Measurements from ENCODE around the gene TRO.

TRO gene

DNA sequence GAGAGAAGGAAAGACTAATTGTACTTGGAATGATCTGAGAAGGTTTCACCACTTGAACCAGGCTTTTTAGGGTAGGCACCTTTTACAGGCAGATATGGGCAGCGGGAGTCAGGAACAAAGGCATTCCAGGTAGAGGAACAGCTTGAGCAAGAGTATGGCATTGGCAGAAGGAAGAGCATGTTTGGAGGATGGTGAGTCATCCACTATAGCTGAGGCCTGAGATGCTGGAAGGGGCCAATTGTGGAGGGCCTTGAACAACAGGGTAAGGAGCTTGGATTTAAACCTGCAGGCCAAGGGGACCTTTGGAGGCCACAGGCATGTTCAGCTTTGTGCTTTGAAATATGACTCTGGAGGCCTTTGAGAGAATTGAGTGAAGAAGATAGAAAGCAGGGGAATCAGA, 41.1 kb downstream of the TRO start:
- no peak for DNase-seq

DNA sequence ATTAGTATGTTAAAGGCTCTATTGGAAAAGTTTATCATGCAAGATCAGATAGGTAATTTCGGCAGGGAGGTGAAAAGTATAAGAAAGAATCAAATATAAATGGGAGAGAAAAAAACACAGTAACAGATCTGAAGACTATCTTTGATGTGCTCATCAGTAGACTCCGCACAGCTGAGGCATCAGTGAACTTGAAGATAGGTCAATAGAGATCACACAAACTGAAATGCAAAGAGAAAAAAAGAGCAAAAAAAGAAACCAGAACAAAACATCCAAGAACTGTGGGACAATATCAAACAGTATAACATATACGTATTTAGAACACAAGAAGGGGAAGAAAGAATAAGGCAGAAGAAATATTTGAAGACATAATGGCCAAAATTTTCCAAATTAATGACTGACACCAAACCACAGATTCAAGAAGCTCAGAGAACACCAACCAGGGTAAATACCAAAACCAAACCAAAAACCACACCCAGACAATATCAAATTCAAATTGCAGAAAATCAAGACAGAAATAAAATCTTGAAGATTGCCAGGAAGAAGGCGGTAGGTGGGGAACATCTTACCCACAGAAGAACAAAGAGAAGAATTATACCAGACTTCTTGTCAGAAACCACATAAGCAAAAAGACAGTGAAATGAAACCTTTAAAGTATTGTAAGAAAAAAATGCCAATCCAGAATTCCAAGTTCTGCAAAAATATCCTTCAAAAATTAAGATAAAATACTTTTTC, 44.3 kb downstream of the TRO start:
- no peak for DNase-seq

DNA sequence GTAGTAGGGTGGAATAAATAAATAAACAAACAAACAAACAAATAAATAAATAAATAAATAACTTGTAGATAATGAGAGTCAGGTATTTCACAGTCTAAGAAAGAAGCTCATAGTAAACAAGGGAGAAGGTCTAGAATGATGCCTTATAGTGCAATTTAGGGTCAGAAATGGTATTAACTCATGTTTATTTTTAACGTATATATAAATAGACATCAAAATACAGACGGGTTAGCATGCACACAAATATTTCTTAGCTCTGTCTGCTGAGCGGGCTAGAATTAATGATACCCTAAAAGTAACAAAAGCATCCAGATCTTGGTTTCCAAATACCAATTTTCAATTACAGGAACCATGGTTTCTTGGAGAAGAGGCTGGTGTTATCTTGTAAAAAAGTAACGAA, 56.8 kb downstream of the TRO start:
- no peak for DNase-seq

DNA sequence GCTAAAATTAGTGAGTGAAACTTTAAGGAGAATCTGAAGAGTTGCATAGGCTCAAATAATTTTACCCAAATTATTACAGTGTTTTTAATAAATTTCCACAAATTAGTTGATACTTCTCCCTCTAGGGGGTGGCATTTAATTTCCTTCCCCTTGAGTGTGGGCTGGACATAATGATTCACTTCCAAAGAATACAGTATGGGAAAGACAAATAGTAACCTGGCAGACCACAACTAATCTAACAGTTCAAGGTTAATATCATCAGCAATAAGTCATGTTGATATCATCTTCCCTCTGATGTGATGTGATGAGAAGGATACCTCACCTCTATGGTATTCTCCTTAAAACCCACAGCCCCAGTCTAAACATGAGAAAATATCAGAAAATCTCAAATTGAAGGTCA, 57.8 kb downstream of the TRO start:
- no peak for DNase-seq

DNA sequence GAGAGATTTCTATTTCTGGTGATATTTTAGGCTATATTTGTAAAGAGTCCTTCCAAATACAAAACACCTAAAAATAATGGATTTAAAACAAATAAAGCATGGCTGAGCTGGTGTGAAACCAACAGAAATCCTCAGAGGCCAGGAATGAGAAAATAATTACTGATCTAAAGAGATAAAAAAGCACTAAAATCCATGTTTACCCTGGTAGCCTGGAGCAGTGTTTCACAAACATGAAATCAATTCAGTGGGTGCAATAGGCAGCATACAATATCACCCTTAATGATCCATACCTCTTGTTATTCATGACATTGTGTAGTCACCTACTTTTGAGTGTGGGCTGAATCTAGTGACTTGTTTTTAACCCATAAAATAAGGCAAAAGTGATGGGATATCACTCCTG, 58.8 kb downstream of the TRO start:
- no peak for DNase-seq

DNA sequence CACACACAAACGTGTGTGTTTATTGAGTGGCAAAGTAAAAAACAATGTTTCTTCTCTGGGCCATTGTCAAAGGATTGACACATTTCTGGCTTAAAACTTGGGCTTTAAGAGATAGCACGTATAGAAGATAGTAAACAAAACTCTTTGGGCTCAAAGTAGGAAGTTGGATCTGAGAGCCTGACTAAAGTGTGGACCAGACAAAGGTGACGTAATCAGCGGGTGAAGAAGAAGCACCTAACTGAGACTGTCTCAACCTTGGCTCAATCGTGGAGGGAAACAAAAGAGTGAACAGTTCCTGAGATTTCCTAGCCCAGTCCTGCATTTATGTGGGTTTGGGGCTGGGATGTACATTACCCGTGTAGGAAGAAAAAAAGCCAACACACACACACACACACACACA, 59.7 kb downstream of the TRO start:
- no peak for DNase-seq

Data from DMS153 (cell line).